ENCODE measurements around the gene CYP4F11. TPM values are rescaled to one million over a fixed set of nuclear protein-coding genes. Genes with fewer than 3 reads are reported as not detected.
A peak's percentile ranks its signal among the peaks of the same experiment; 100 is the strongest.
"Not testable (repeated sequence)": the region's sequence is repeated elsewhere in the genome, so short reads cannot be mapped to it uniquely, and the experiment has no call there.

Gene CYP4F11
- total RNA-seq, 1 donor from 2014 or later, result not detected

GRCh38 chr19:15885167-15885566 lies 49.2 kb downstream of the CYP4F11 start:
- DNase-seq (ENCODE audit: low read depth in 2 of 2), result no peak

DNA sequence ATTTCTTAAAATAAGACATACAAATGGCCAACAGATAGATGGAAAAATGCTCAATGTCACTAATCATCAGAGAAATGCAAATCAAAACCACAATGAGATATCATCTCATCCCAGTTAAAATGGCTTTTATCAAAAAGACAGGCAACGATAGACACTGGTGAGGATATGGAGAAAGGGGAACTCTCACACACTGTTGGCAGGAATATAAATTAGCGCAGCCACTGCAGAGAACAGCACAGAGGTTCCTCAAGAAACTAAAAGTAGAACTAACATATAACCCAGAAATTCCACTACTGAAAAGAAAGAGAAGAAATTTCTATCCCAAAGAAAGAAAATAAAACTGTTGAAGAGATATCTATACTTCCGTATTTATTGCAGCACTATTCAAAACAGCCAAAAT lies 51.0 kb downstream of the CYP4F11 start:
- not testable (repeated sequence) for DNase-seq (ENCODE audit: low read depth in 2 of 2)

DNA sequence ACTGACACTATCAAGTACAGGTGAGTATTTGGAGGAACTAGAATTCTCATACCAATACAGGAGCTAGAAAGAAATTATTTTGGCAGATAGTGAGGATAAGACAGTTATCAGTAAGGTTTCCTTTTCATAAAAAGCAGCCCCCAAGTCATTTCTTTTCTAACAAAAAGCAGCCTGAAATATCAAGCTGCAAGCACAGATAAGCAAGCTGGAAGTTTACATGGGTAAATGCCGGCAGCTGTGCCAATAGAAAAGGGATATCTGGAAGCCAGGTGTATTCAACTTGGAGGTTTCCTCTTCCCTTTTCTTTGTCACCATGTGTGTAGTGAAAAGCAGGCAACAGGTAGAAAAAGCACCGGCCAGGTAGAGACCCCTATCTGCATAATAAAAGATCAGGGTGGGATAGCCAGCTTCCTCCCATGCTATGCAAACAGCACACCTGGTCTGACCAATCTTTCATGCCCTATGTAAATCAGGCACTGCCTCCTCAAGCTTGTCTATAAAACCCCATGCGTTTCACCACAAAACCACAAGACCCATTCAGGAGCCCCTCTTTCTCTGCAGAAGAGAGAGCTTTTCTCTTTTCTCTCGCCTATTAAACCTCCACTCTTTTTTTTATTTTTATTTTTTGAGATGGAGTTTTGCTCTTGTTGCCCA lies 59.4 kb downstream of the CYP4F11 start:
- DNase-seq (ENCODE audit: low read depth in 2 of 2), result no peak

DNA sequence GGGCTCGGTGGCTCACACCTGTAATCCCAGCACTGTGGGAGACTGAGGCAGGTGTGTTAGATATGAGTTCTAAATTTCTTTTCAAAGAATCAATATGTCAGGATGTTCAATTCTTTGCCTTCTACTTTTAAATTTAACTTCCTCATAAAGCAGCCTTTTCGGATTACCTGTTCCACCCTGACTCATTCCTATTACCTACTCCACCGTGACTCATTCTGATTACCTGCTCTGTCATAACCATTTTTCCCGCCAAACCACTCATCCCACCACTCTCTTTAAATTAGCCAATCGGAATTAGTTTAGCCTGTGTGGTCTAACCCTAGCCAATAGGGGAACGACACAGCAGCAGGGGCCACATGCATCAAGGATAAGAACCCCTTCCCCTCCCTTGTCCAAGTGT lies 60.6 kb downstream of the CYP4F11 start:
- DNase-seq (ENCODE audit: low read depth in 2 of 2), result not testable (repeated sequence)

DNA sequence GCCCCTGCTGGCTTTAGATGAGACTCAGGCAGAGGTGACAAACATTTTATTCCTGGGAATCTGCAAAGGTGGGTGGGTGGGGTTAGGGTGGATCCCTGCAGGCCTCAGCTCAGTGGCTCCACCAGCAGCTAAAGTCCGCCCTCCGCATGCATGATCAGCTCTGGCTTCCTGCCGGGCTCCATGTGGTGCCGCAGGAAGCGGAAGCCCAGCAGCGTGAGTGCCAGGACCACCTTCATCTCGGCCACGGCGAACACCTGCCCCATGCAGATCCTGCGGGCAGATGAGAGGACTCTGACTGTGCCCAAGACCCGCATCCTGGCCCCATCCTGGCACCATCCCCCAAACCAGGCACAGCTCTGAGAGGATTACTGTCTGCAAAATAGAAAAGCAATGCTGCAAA lies 62.8 kb downstream of the CYP4F11 start:
- no peak for DNase-seq (ENCODE audit: low read depth in 2 of 2)

DNA sequence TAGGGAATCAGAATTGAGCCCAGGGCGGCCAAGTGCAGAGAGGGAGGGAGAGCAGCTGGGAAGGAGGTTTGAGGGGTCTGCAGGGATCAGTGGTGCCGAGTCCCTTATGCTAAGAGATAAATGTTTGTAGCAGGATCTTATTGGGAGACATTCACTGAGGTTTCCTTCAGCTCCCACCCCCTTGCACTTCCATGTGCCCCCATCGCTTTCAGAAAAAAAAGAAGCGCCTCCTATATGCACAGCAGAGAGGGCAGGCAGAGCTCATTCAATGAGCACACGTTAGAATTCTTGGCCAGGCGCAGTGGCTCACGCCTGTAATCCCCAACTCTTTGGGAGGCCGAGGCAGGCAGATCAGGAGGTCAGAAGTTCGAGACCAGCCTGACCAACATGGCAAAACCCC lies 64.5 kb downstream of the CYP4F11 start:
- DNase-seq (ENCODE audit: low read depth in 2 of 2), result no peak

DNA sequence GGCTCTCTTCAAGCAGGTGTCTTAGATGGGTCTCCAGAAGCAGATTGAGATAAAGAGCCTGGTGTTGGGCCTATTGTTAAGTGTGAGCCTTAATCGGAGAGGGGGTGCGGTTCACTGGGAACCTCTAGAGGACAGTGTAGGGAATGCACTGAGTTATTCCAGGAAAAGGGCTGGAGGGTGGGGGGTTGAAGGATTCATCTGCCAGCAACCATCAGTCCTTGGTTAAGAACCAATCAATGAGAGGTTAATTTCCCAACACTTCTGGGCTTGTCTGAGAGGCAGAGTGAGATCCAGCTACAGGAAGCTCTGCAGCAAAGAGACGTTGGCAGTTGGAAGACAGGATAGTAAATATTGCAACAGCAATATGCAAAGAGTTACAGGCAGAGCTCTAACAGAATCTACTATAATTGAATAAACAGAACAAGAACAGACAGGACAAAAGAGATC lies 65.2 kb downstream of the CYP4F11 start:
- DNase-seq (ENCODE audit: low read depth in 2 of 2), result peak; percentile 12 to 48

- DNase-seq (ENCODE audit: low read depth in 2 of 2), result no peak
Measured at GRCh38 chr19:15866636-15867035, 67.7 kb downstream of the CYP4F11 start.

DNA sequence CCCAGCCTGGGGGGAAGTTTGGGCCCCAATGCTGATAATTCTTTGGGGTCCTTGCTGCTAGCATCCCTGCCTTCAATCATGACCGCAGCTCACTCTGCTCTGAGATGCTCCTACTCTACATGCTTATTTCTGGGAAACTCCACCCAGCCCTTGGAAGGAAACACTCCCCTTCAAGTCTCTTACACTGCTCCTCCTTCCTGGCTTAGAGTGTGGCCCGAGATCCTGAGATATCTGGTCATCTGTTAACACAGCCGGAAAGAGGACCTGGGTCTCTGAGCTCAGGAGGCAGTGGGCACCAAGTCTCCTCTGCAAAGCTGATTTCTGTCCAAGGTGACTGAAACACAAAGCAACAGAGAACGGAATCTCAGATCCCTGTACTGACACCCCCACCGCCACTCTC lies 69.5 kb downstream of the CYP4F11 start:
- DNase-seq (ENCODE audit: low read depth in 2 of 2), result no peak

- no peak for DNase-seq (ENCODE audit: low read depth in 2 of 2)
Measured at GRCh38 chr19:15863272-15863671, 71.1 kb downstream of the CYP4F11 start.

DNA sequence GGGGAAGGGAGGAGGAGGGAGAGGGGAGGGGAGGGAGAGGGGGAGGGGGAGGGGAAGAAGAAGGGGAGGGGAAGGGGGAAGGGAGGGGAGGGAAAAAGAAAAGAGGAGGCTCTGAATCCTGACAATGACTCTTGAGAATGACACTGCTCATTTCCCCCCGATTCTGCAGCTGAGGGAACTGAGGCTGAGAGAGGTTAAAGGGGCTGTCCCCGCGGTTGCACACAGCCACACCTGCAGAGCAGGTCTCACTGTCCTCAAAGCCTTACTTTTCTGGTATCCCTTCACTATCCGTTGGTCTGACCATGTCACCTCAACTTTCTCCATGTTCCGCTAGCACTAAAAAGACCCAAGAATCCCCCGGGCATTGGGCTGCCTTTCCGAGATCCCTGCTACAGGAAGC lies 71.9 kb downstream of the CYP4F11 start:
- no peak for DNase-seq (ENCODE audit: low read depth in 2 of 2)

Other genes with a start within 250 kb of the CYP4F11 start
- not detected in 2 replicates for gene OR10H2, start 206.5 kb downstream of the CYP4F11 start, total RNA-seq
- gene OR10H3, start 196.5 kb downstream of the CYP4F11 start, total RNA-seq, result not detected in 2 replicates
- not detected in 2 replicates for gene OR10H5, start 146.9 kb downstream of the CYP4F11 start, total RNA-seq
- not detected in 2 replicates for gene OR10H1, start 118.9 kb downstream of the CYP4F11 start, total RNA-seq
- not detected in 2 replicates for gene CYP4F2, start 36.5 kb downstream of the CYP4F11 start, total RNA-seq
- gene OR10H4, start 14.5 kb upstream of the CYP4F11 start, total RNA-seq, result not detected in 2 replicates
- 424 and 463 TPM in 2 replicates for gene TPM4, start 142.0 kb upstream of the CYP4F11 start, total RNA-seq
- gene RAB8A, start 177.4 kb upstream of the CYP4F11 start, total RNA-seq, result 104 and 107 TPM in 2 replicates
- gene HSH2D, start 209.2 kb upstream of the CYP4F11 start, total RNA-seq, result not detected in 2 replicates
- not detected in 2 replicates for gene CIB3, start 239.0 kb upstream of the CYP4F11 start, total RNA-seq

All from dermis microvascular lymphatic vessel endothelial cell (primary cell).